GM10266 (cell line): ENCODE data around the gene ANKS1B.

Experiments used
- DNase-seq: peaks from one replicate; pipeline ENCODE4 v3.0.0; 2012; ENCODE audit errors: extremely low spot score
- CTCF ChIP-seq: IDR thresholded peaks from 2 replicates; pipeline ENCODE4 v1.5.1; 2012; ENCODE audit warnings: mild to moderate bottlenecking, low read depth; ENCODE audit not compliant: control insufficient read depth, insufficient read depth; ENCODE audit errors: missing control alignments

The ANKS1B gene

GRCh38 chr12:98868076-98868475 is 1116.7 kb downstream of the ANKS1B start:
- no peak for TF ChIP-seq CTCF
- no peak for DNase-seq

GRCh38 chr12:98864363-98864762 is 1120.4 kb downstream of the ANKS1B start:
- no peak for DNase-seq
- no peak for TF ChIP-seq CTCF

- TF ChIP-seq CTCF, result no peak
- DNase-seq, result no peak
Measured at GRCh38 chr12:98863167-98863566, 1121.6 kb downstream of the ANKS1B start.

- no peak for DNase-seq
- TF ChIP-seq CTCF, result no peak
Measured at GRCh38 chr12:98861251-98861650, 1123.5 kb downstream of the ANKS1B start.

- TF ChIP-seq CTCF, result no peak
- DNase-seq, result no peak
Measured at GRCh38 chr12:98856897-98857540, 1127.7 kb downstream of the ANKS1B start.

GRCh38 chr12:98852181-98852580 is 1132.6 kb downstream of the ANKS1B start:
- no peak for DNase-seq
- TF ChIP-seq CTCF, result no peak

- no peak for TF ChIP-seq CTCF
- no peak for DNase-seq
Measured at GRCh38 chr12:98847242-98847641, 1137.5 kb downstream of the ANKS1B start.
